HG02852 (cell line): ENCODE results near the gene OSBPL2.

Experiments used
- ATAC-seq: cut with Tn5 transposase; IDR thresholded peaks from one replicate; pipeline ENCODE4 v1.9.1; 2021; ENCODE audit warnings: mild to moderate bottlenecking, moderate library complexity; ENCODE audit not compliant: unreplicated experiment

The OSBPL2 gene

DNA sequence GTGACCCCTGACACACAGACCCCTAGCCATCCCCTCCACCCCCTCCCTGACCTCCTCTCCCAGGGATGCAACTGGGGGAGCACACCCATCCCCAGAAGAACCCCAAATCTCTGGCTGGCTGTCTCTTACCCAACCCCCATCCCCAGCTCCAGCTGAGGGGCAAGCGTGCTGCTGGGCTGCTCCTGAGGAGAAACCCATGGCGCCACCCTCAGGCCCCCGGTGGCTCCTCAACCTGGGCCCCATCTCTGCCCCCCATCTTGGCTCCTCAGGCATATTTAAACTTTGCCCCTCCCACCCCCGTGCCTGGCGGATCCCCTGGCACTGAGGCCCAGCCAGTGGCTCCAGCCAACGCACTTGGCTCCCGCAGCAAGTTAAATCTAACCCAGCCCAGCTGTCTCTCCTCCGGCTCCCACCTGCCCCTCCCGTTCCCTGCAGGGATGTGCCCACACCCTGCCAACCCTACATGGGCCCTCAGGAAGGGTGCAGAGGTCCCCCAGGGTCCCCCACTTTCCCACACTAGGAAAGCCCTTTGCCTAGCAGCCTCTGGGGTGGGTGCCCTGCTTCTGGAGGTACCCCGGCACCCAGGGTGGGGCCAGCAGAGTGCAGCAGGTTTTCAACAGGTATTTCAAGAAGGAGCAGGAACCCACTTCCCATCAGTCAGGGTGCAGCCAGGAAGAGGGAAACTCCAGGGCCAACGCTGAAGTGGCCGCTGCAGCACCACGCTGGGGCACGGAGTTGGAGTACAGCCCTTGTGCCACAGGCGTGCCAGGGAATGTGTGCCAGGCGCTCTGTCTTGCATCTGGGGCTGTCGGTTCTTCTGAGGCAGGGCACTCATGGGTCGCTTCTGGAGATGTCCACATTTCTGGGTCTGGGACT, 5.3 kb upstream of the OSBPL2 start:
- ATAC-seq, result no peak

DNA sequence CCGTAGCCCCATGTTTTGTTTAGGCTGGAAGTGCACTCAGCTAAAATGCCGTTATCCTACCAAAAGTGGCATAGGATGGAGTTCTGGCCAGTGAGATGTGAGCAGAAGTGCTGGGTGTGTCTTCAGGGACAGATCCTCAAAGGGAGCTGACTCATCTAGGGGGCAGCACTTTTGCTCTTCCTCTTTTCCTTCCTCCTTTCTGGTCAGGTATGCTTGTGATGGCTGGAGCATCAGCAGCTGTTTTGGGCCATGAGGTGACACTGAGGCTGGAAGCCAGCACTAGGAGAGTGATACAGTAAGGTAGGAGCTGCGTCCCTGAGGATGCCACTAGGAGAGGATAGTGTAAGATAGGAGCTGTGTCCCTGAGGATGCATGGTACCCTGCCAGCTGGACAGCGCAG, 4.6 kb upstream of the OSBPL2 start:
- no peak for ATAC-seq

DNA sequence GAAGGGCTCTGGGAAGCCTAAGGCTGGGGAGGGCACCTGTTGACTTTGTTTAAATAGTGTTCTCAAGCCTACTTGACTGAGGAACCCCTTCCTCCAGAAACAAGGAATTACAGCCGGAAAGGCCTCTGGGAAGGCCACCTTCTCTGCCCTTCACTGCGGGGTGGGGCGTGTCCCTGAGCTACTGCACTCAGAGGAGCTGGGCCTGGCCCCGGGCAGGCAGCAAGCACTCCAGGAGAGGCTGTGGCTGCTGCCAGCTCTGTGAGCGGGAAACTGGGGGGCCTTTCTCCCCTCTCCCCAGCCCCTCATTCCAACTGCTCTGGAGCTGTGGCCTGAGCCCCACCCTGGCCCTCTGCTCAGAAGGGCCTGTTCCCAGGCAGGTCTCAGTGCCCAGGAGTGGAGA, 4.0 kb upstream of the OSBPL2 start:
- no peak for ATAC-seq

DNA sequence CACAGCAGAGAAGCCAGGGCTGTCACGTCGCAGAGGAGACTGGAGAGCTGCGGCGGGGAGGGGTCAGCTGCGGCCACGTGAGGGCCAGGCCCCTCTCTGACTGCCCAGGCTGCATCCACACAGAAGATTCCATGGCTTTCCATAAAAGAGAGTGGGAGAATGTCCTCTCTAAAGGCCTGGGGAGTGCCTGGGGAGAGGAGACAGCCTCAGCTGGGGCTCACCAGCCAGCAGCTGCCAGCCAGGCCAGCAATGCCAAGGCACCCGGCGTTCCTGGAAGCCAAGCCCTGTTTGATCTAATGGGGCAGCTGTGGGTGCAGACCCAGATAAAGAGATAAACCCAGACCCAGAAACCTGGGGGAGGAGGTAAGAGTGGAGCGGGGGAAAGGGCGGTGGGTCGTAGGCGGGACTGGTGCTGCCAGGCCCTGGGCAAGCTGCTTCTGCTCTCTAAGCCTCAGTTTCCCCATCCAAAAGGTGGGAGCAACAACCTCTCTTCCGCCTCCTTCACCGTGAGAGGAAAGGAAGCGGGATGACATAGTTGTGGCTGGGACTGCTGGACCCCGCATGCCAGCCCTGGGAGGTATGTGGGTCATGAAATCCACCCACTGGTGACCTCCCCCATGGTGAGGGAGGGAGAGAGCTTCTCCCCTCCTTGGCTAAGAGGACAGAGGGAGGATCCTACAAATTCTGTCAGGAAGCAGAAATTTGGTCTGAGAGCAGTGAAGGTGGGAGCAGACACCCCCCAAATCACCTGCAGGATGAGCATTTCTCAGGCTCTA, 3.1 kb upstream of the OSBPL2 start:
- no peak for ATAC-seq

DNA sequence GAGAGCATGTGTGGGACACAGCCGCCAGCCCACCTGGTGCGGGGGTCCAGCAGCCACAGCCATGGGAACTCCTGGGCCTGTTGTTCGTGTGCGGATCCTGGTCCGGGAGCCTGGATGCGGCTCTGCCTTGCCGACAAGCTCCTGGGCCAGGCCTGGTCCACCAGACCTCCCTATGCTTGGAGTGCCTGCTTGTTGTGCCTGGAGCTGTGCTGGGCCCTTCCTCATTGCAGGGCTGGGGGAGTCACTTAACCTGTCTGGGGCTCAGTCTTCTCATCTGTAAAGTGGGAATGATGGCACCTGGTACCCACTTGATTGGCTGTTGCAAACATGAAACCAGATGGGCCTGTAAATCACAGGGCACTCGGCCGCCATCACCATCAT, 2.6 kb upstream of the OSBPL2 start:
- no peak for ATAC-seq

DNA sequence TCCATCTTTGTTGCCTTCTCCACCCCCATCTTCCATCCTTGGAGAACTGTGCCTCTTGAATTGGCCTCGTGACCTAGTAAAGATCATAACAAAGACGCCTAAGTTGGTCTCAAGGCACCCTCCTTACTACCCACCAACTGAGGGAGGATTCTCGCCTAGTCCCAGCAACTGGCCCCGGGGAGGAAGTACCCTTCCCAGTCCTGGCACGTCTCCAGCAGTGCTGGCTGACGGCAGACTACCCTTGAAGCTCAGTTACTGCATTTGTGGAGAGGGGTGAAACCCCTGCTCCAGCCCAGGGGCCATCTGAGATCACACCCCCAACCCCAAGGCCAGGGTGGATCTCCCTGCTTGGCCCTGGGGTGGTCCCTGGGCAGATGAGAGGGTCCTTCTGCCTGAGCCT, 2.1 kb upstream of the OSBPL2 start:
- no peak for ATAC-seq

DNA sequence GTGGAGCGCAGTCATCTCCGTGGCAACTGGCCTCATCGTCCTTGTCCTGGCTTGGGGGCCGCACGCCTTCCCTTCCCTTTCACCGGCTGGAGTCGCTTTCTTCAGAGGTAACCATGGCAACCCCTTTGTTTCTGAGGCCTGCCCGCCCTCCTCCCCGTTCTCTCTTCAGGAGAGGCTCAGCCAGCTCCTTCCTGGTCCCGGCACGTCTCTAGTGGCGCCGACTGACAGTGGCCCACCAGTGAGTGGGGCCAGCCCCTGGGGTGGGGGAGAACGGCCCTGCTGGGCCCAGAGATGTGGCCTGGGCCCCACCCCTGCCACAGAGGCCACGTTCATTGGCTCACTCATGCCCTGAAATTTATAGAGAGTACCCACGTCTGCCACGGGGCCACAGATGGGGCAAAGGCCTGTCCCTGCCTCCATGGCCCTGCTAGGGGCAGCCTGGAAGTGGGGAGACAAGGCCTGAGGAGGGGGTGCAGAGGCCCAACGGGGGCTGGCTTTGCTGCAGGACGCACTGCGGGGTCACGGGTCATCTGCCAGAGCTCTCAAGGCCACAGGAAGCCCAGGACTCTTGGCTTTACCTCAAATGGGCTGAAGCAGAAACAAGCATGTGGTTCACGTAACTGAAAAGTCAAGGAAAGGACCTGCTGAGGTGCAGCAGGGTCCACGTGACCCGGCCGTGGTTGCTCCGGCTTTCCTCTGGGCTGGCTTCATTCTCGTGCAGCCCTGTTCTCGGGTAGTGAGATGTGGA, 1.4 kb upstream of the OSBPL2 start:
- no peak for ATAC-seq

DNA sequence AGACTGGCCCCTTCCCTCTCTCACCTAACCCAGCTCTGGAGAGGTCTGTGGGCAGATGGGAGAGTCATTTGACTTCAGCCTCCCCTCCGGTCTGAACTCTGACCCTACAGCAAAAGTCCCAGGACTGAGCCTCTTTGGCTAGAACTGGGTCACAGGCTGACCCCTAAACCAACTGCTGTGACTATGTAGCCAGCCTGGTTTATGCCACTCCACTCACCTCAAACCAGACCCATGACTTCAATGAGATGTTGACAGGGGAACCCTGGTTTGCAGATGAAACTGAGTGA, 864 bp upstream of the OSBPL2 start:
- ATAC-seq, result no peak

DNA sequence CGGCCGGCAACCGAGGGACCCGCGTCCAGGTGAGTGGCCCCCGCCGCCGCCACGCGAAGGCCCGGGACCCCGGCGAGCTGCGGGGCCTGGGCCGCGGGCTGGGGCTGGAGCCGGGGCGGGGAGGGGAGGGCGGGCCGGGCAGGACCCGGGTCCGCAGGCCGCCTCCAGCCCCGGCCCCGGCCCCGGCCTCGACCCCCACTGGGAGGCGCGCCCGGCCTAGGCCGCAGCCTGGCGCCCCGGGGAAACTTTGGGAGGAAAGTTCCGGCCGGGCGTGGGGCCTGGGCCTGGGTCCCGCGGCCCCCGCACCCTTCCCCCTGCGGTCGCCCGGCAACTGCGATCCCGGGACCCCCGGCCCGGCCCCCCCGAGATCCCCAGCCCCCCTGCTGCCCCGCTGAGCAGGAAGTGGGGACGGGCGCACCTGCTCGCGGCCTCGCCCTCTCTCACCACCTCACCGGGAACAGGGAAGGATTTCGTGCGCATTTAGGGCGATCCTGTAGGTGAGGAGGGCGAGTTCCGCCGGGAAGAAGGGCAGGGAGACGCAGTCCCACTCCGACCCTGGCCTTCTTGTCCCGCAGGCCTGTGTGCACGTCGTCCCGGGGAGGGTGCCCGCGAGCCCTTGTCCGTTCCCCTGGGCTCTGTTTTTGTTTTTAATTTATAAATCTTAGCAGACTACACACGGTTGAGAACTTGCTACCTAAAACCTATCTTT, 402 bp downstream of the OSBPL2 start:
- ATAC-seq, result peak; percentile 4

DNA sequence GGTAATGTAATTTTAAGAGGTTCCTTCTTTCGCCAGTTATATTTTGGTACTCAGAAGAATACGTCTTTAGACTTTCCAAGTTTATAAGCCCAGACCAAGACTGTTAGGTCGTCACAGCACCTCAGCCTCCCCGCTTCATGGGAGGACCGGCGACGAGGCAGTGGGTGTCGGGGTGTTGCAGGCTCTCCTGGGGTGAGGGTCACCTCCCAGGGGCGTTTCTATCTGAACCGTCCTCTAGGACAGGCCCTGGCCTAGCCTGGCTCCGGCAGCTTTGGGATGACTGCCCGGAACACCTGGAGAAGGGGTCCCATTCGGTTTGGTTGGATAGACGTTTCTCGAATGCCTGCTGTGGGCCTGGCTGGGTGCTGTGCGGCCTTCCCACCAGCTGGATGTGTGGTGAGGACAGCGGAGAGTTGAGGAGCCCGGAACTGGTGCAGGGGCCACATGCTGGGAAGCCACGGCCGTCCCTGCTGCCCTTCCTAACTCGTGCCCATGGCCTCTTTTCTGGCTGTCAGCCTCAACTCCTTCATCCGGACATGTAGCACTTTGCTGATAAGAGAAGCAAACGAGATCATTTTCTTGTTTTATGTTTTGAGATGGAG, 1.1 kb downstream of the OSBPL2 start:
- ATAC-seq, result no peak

DNA sequence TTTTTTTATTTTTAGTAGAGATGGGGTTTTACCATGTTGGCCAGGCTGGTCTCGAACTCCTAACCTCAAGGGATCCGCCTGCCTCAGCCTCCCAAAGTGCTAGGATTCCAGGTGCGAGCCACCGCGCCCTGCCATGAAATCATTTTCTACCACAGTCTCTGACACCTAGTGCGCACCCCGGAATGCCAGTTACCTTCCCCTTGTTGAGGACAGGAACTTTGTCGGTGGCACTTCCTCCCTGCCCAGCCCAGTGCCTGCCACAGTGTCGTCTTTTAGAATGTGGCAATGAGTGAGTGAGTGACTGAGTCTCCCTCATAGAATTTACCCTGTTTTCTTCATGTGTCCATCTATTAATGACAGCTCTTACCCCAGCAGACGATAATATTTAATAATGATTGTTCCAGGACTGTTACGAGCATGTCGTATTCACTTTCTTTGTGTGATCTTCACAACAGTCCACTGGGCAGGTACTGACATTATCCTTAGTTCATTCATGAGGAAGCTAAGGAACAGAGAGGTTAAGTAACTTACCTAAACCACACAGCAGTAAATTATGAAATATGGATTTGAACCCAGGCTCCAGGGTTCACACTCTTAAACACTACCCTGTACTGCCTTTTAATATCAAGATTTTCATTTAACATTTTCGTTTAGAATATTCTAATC, 1.8 kb downstream of the OSBPL2 start:
- no peak for ATAC-seq

DNA sequence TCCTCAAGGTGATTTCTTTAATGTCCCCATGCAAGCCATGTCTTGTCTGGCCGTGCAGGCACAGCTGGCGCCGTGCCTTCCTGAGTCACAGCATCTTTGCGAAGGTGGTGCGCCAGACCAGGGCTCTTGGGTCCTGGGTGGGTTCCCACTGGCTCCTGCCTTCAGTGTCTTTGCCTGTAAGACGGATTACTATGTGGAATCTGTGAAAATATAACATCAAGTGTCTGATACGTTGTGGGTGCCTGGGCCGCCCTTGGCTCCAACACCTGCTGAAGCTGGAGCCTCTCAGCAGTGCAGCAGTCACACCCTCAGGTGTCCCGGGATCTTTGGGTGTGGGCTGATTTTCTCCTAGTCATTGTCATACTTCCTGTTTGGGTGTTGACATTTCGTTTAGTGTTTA, 3.2 kb downstream of the OSBPL2 start:
- no peak for ATAC-seq

DNA sequence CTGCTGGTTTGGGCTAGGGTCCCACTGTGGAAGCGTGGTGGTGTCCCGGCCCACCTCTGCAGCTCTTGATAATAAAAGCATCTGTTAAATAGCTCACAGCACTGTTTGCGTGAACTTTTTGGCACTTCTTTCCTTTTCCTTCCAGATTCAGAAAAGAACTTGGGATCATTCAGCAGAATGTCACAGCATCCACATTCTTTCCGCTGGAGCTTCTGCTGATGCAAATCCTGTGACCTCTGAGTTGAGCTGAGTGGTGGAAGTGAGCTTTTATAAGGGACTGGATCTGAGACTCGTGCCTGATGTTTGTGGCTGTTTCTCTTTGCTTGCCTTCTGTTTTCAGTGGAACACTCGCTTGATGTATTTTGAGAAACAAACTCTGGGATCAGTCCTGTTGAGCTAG, 3.9 kb downstream of the OSBPL2 start:
- no peak for ATAC-seq

DNA sequence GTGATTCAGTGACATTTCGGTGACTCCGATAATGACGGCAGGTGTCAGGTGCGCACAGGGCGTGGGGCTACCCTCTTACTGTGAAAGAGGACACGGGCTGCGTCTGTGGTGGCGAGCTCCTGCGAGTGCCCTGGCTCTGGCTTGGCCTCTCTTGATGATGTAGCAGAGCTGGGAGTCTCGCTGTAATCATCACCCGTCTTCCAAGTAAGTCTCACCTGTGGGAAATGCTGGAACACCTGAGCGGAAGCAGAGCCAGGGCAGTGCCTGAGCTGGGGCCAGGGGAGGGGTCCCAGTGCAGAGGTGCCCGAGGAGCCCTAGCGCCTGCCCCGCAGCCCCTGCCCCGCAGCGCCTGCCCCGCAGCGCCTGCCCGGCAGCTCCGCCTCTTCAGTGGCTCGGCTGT, 4.8 kb downstream of the OSBPL2 start:
- ATAC-seq, result no peak

DNA sequence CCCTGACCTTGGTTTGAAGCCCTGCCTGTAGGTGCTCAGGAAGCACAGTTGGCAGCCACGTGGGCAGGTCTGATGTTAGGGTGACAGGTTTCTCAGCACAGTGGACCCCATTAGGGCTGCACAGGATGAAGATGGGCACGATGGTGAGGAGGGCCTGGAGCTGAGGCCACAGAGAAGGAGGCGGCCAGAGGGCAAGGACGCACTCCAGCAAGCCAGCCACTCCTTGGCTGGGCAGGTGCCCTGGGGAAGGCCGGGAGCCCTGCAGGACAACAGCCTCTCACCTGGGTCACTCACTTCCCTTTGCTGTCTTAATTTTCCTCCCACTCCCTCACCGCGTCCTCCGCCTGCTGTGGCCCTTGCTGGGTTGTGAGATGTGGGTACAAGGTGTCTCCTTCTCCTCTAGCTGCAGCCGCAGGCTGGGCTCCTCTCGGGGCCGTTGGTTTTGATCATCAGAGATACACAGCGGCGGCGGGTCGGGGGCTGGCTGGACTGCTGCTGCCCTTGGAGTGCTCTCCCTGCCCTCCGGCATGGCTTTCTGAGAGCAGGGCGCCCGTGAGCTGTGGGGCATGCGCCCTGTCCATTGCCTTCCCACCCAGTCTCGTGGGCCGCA, 5.7 kb downstream of the OSBPL2 start:
- no peak for ATAC-seq

DNA sequence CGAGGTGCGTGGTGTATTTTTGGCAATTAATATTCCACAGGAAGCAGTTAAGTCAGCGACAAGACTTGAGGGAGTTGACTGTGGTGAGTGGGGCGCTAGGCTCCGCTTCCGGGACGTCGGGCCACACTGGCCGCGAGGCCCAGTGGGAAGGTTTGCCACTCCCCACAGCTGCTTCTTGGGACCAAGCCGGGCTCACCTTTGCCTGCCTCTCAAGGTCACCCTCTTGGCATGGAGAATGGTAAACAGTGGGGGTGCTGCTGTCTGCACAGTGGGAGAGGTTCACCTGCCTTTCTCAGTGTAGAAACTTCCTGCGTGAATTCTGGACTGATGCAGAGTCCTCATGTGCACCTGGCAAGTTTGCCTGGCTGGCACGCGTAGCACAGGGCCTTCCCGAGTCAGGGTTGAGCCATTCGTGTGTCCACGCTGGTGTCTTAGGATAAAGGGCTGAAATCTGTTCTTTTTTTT, 6.4 kb downstream of the OSBPL2 start:
- no peak for ATAC-seq

DNA sequence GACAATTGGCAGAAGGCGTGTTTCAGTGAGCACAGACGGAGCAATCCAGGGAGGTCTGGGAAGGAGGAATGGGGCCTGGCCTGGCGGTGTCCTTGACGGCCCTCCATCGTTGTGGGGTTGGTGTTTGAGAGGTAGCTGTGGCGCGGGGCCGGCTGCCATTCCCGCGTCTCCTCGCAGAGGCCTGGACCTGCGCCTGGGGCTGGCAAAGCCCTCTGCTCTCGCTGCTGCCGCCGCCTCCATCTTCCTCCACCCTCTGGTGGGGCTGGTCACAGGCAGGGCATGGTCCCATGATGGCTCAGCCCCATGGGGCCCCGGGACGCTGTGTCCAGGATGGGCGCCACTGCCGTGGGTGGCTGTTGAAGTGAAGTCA, 7.6 kb downstream of the OSBPL2 start:
- ATAC-seq, result no peak

DNA sequence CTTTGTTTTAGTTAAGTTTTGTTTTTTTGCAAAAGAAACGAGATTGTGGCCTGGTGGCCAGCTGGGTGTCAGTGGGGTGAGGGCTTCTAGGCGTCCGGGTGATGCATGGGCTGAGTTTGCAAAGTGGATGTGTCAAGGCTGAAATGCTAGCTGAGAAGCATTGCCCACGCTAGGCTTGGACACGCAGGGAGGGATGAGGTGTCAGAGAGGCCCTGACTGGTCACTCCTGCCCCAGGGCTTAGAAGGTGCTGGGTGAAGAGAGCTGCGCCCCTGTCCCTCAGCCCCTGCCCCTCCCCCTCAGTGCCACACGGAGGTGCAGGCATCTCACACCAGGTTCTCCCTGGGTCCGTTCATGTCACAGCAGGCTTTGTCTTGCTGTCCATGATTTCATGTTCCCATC, 8.1 kb downstream of the OSBPL2 start:
- no peak for ATAC-seq

DNA sequence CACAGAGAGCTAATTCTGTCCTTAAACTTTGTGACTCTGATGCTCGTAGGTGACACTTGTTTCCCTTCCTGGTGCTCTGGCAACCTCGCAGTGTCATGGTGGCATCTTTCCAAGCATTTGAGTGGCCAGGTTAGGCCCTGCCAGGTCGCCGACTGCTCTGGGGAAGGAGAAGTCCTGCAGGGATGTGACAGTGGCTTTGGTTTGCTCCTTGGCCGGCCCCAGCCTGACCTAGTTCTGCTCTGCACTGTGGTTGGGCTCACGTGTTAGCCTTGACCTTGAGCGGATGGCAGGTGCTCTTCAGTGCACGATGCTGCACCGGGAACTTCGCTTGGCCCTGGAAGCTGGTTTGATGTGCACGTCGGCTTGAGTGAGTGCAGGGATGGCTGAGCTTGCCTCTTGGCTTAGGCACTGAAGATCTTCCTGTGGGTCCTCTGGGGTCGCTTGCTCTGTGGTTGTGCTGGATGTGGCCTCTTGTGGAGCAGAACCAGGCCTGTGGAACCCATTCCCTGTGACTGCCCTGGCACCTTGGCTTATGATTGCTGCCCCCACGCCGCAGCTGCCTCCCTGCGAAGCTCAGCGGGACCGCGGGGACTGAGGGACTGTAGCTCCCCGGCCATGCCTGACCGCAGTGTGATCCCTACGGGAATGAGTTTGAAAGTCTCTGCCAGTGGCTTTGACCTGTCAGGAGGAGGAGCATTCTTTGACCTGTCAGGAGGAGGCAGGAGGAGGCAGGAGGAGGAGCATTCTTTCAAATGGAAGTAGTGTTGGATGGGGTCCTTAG, 8.7 kb downstream of the OSBPL2 start:
- ATAC-seq, result no peak
